NCI-H1092 treated with DMSO at 0.1 percent for 48 hours (cell line): ENCODE measurements around the gene CCDC92B.
"Not testable (repeated sequence)": the region's sequence is repeated elsewhere in the genome, so short reads cannot be mapped to it uniquely, and the experiment has no call there.

Source experiments
- DNase-seq: peaks from one replicate; lab custom pipeline; 2025; lab: John Stamatoyannopoulos, UW

The CCDC92B gene

DNA sequence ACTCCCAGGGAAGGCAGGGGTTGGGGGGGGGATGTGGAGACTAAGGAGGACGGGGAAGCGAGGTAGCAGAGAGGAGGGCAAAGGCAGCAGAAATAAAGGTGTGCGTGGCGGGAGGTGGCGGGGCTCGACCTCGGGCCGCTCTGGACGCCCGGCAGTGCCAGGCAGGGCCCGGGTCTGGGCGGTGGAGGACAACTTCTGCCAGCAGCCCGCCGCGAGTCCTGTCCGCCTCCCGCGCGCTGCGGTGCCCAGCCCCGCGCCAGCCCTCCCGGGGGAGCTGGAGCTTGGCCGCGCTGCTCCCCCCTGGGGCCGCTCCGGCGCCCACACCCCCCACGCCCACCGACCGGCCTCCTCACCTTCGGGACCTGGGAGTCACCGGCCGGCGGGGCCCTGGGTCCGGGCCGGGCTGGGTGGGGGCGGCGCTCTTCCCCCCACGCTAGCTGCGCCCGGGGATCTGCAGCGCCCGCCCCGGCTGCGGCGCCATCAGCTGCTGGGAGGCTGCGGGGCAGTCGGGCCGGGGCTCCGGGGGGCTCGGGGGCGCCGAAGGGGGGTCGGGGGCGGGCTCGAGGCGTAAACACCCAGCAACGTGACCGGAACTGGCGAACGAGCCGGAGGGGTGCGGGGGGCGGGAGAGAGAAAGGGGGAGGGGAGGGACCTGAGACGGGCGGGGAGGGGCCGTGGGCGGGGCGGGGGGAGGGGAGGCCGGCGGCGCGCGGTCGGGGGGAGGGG, at the start of gene CCDC92B:
Gene CCDC92B, minus strand, starts transcription at position 595 of the 726 bp plus-strand sequence. CDS start 14,507 bp downstream, outside the sequence.
- peak; percentile 40 for DNase-seq

- DNase-seq = no peak
Measured at GRCh38 chr17:2798678-2799077, 49.2 kb upstream of the CCDC92B start.

DNA sequence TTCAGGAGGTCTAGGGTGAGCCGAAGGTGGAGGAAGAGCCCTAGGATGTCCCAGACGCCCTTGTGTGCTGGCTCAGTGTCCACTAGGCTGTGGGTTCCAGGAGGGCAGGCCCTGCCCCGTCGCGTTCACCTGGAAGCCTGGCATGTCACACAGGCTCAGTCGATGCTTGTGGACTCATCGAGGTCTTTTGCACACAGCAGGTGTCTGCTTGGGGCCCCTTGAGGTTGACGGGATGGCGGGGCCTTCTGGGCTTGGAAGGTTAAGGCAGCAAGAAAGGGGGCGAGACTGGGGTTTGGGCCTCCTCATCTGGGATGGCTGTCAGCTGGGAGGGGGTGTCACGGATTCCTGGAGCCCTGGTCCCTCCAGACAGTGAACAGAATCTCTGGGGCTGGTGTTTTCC, 48.7 kb upstream of the CCDC92B start:
- no peak for DNase-seq

GRCh38 chr17:2797637-2798036, 48.2 kb upstream of the CCDC92B start:
- DNase-seq = peak; percentile 21

- no peak for DNase-seq
Measured at GRCh38 chr17:2797226-2797625, 47.8 kb upstream of the CCDC92B start.

DNA sequence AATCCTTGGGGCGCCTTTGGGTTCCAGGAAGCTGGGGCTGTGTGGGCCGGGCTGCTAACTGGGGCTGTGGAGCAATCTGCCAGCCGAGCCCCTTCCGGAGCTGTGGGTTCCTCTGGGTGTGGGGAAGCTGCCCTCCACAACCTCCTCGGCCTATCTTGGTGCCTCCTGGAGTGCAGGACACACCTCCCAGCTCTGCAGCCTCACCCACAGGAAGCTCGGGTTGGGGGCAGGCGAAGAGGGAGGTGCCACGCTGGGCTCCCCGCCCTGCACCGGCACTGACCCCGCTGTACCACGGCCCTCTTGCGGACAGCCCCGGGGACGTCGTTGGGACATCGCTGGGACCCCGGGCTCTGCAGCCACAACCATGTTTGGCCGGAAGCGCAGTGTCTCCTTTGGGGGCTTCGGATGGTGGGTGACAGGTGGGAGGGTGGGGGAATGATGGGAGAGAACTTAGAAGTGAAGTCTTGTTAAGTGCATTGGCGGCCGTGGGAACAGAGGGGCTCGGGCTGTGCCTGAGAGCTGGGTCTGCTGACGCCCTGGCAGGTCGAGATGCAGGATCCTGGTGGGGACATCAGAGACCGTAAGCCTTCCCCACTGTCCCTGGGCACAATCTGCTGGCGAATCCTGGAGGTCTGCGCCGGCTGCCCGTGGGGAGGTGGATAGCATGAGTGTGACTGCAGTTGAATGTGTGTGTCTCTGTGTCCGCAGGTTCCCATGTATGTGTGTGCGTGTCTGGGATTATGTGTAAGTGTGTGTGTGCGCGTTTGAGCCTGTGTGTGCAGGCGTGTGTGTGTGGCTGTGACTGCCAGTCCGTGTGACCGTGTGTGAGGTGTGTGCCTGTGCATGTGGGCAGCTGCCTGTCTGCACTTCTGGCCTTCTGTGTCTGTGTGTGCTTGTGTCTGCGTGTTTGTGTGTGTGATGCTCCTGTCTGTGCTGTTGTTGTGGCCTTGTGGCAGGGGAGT, 47.0 kb upstream of the CCDC92B start, which contains the start of gene RAP1GAP2:
Gene RAP1GAP2, plus strand, starts transcription at position 275 of the 962 bp plus-strand sequence. Its CDS starts 90 bp downstream, at position 365.
- no peak for DNase-seq

DNA sequence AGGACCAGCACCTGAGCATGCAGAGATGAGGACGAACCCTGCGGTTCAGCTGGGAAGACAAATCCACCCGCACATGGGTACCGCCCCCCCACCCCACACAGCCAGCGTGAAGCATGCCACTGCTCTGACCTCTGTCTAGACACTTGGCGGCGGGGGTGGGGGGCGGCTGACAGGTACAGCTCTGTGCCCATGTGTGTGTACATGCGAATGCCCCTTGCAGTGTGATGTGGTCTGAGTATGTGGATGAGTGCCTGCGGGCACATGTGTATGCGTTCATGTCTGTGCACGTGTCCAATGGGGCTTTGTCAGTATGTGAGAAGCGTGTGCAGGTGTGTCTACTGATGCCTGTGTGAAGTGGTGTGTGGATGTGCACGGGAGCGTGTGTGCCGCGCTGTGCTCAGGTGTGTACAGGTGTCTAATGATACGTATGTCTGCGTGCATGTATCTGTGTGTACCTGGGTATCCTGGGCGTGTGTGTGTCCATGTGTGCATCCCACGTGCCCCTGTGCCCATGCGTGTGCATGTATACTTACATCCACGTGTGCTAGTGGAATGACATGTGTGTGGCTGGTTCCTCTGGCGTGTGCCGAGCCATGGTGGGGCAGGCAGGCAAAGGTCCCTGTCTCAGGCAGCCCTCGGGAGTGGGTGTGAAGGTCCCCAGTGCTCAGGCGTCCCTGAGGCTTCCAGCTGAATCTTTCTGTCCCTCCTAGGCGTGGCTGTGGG, 46.1 kb upstream of the CCDC92B start:
- DNase-seq = no peak

DNA sequence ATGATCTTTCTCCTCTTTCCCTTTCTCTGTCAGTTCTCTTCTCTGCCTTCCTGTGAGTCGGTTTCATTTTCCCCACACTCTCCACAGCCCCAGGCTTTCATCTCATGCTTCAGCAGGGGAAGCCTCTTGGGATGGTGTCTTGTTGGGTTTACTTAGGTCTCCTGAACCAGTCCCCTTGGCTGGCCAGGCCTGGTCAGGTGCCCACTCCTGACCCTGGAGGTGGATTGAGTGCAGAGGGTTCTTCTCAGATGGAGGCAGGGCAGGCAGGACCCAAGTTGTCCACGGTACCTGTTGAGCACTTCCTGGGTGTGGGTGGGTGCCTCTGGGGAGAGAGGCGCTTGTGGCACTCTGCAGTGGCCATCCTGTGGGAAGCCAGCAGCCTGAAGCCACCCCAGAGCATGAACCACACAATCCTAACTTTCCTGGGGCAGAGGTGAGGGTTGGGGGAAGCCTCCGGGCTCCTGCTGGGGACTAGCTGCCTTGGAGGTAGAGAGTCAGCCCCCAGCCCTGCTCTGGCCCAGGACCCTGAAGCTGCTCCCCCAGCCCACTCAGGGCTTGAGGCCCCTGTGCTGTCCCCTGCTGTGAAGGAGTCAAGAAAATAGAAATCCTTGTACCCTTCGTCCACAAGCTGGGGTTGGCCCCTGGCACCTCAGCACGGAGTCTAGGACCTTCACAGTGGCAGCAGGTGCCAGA, 44.8 kb upstream of the CCDC92B start:
- no peak for DNase-seq

DNA sequence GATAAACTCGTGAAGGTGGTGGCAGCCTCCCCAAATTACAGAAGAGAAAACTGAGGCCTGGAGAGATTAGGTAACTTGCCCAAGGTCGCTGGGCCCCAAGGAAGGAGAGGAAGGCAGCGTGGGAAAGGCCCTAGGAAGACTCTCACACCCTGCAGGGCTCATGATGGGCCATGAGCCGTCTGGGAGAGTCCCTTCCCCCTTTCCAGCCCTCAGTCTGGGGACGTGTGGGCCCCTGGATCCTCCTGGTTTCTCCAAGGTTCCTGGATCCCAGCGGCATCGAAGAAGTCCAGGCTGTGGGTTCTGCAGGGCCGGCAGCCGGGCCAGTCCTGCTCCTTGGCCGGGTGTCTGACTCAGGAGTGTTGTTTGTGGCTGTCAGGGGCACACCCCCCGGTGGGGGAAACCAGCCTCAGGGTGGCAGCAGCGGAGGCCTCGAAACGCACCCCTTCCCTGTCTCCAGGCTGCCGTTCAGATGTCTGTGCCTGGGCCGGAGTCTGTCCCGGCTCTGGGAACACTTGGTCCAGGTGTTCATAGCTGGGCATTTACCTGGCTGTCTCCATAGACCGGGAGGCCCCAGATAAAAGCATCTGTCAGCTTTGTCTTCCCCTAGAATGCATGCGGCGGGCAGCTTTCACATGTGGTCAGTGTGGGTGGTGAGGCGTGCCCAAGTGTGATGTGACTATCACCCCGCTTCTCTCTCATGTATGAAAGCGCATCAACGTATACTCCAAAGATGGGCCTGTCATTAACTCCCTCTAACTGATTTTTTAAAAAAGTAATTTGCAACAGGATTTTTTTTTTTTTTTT, 43.1 kb upstream of the CCDC92B start:
- no peak for DNase-seq

DNA sequence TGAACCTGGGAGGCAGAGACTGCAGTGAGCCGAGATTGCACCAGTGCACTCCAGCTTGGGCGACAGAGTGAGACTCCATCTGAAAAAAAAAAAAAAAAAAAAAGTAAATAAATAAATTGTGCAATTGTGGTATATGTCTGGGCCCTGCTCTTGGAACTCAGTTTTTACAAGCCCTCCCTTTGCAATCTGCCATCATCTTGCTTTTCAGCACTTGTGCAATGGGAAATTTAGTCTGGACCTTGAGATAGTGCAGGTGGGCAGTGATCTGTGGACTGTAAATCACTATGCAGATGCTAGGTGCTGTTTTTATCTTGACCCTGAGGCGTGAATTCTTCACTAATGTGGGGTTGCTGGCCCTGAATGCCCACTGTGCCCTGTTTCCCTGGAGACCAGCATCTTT, 40.2 kb upstream of the CCDC92B start:
- no peak for DNase-seq

DNA sequence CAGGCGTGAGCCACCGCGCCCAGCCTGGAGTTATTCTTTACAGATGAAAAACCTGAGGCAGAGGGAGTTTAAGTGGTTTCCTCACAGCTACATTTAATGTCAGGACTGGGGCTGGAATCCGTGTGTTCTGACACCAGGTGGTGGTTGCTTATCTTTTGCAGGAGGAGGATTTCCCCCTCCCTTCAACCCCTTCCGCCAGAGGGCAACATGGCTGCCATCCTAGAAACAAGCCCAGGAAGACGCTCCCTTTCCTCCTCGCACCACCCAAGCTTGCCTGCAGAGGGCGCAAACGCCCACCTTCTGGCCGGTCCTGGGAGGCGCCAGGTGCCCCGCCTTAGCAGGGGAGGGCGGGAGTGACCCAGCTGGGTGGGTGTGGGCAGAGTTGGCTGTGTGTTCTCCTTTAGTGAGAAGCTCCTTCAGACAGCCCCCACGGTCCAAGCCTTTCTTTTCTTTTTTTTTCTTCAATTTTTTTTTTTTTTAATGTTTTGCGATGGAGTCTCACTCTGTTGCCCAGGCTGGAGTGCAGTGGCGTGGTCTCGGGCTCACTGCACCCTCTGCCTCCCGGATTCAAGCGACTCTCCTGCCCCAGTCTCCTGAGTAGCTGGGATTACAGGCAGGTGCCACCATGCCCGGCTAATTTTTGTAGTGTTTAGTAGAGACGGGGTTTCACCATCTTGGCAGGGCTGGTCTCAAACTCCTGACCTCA, 36.9 kb upstream of the CCDC92B start:
- peak; percentile 72 for DNase-seq

GRCh38 chr17:2785376-2785775, 35.9 kb upstream of the CCDC92B start:
- not testable (repeated sequence) for DNase-seq

- no peak for DNase-seq
Measured at GRCh38 chr17:2784864-2785263, 35.4 kb upstream of the CCDC92B start.

- no peak for DNase-seq
Measured at GRCh38 chr17:2783310-2784030, 34.0 kb upstream of the CCDC92B start.

DNA sequence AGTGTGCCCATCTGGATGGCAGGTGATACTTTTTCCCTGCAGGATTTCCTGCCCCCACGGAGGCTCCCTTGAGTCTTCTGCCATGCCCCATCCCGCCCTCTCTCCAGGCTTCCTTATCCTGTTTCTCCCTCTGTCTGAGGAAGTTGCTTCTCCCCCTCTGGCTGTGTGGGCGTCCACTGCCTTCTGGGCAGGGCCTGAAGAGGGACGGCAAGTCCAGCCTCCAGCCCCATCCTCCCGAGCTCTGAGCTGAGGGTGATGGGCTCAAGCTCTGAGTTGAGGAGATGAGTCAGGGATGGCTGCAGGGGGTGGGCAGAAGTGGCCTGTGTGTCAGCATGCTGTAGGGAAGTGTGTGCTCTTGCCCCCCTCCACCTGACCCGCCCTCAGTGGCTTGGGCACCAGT, 32.6 kb upstream of the CCDC92B start:
- DNase-seq = no peak

DNA sequence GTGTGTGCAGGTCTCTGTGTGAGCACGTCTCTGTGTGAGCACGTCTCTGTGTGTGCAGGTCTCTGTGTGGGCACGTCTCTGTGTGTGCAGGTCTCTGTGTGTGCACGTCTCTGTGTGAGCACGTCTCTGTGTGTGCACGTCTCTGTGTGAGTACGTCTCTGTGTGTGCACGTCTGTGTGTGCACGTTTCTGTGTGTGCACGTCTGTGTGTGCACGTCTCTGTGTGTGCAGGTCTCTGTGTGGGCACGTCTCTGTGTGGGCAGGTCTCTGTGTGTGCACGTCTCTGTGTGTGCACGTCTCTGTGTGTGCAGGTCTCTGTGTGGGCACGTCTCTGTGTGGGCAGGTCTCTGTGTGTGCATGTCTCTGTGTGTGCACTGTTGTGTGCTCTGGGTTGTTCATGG, 32.1 kb upstream of the CCDC92B start:
- DNase-seq = not testable (repeated sequence)

- no peak for DNase-seq
Measured at GRCh38 chr17:2780931-2781454, 31.5 kb upstream of the CCDC92B start.

GRCh38 chr17:2780256-2780655, 30.8 kb upstream of the CCDC92B start:
- no peak for DNase-seq

- no peak for DNase-seq
Measured at GRCh38 chr17:2779545-2779944, 30.1 kb upstream of the CCDC92B start.
